HG03108 (cell line): ENCODE measurements around the gene SLAIN2.
"Not testable (repeated sequence)": the region's sequence is repeated elsewhere in the genome, so short reads cannot be mapped to it uniquely, and the experiment has no call there.

ENCODE experiments used
- ATAC-seq: cut with Tn5 transposase; IDR thresholded peaks from one replicate; pipeline ENCODE4 v1.9.1; 2021; ENCODE audit warnings: moderate library complexity; ENCODE audit not compliant: unreplicated experiment

Gene SLAIN2

DNA sequence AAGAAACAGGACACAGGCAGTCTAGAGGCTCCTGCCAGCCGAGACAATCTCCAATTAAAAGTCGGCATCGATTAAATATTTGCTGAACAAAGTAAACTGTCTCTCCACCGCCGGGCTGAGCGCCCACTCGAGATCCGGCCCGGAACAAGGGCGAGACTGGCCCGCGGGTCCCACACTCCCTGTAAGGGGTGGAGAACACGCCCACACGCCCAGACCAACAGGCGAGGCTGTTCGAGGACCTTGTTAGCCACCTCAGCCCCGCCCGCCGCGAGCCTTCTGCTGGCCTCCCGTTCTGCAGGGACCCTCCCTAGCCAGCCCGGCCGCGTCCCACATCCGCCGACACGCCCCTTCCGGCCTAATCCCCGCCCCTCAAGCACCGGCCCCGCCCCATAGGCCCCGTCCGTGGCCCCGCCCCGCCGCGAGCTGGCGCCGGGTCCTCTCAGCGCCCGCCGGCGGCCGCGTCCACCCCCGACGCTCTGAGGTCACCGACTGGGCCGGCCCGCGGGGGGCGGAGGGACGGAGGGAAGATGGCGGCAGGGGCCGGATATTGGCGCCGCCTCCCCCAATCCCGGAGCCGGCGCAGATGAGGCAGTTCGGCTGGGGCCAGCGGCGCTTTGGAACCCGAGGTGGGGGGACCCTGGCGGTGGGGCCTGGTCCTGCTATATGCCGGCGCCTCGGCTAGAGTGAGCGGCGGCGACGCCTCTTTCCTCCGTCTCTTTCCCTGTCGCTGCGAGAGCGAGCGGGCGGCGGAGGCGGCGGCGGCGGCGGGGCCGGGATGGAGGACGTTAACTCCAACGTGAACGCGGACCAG, at the start of gene SLAIN2:
SLAIN2 (plus strand) TSS at position 565 of the 811 bp plus-strand sequence; CDS start at position 776, 211 bp downstream.
- peak; percentile 91 for ATAC-seq

DNA sequence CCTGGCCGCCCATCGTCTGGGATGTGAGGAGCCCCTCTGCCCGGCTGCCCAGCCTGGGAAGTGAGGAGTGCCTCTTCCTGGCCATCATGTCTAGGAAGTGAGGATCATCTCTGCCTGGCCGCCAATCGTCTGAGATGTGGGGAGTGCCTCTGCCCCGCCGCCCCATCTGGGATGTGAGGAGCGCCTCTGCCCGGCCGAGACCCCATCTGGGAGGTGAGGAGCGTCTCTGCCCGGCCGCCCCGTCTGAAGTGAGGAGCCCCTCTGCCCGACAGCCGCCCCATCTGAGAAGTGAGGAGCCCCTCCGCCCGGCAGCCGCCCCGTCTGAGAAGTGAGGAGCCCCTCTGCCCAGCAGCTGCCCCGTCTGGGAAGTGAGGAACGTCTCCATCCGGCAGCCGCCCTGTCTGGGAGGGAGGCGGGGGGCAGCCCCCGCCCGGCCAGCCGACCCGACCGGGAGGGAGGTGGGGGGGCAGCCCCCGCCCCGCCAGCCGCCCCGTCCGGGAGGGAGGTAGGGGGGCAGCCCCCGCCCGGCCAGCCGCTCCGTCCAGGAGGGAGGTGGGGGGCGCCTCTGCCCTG, 49.0 kb upstream of the SLAIN2 start:
- ATAC-seq: not testable (repeated sequence)

- no peak for ATAC-seq
Measured at GRCh38 chr4:48295116-48295515, 46.2 kb upstream of the SLAIN2 start.

DNA sequence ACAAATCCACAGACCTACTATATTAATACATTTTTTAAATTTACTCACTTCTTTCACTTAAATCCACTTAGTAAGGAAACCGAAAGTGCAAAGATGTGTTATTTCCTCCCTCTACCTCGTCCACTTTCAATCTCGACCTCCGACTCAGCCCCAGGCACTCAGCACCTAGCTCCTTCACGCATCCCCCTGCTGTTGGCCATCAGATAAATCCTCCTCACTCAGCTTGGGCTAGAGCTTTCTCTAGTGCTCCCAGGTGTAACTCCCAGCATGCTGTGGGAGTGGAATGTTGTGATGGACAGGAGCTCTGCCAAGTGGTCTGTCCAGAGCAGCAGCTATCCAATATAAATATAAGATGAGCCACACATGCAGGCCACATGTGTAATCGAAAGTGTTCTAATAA, 45.0 kb upstream of the SLAIN2 start:
- ATAC-seq: peak; percentile 80

GRCh38 chr4:48297256-48297846, 44.0 kb upstream of the SLAIN2 start:
- ATAC-seq: no peak

DNA sequence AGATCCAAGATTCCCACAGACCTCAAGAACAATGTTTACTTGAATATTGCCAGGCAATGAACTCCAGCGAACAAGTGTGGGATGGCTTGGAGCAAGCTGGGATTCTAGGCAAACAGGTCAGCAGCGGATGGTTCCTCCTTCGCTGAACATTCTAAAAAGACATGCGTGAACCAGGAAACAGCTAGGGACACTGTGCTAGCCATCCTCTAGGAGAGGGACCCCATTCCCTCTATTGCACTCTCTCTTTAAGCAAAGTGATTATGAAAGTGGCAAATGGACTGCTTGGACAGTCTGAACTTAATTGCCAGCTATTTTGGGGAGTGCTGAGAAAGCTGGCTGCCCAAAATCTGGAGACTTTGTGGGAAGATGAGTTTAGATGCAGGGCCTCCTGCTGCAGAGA, 41.8 kb upstream of the SLAIN2 start:
- no peak for ATAC-seq

GRCh38 chr4:48300004-48300403, 41.3 kb upstream of the SLAIN2 start:
- no peak for ATAC-seq

- no peak for ATAC-seq
Measured at GRCh38 chr4:48305508-48305907, 35.8 kb upstream of the SLAIN2 start.

DNA sequence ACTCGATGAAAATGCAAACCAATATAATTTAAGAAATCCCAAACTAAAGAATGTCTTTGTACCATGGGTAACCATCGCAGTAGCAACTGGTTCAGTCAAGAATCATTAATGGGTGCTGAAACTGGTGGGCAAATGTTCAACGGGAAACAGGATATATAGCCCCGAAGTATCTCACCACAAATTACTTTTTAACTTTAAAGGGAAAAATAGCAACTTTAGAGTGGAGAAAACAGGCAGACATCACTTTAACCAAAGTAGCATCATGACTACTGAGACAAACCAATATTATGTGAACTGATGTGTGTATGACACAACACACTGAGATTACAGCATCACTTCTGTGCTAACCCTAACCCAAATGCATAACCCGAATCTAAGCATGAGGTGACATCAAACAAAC, 33.8 kb upstream of the SLAIN2 start:
- peak; percentile 70 for ATAC-seq

- ATAC-seq: no peak
Measured at GRCh38 chr4:48308901-48309300, 32.4 kb upstream of the SLAIN2 start.

GRCh38 chr4:48311896-48312295, 29.4 kb upstream of the SLAIN2 start:
- no peak for ATAC-seq

- ATAC-seq: not testable (repeated sequence)
Measured at GRCh38 chr4:48314746-48315145, 26.6 kb upstream of the SLAIN2 start.

DNA sequence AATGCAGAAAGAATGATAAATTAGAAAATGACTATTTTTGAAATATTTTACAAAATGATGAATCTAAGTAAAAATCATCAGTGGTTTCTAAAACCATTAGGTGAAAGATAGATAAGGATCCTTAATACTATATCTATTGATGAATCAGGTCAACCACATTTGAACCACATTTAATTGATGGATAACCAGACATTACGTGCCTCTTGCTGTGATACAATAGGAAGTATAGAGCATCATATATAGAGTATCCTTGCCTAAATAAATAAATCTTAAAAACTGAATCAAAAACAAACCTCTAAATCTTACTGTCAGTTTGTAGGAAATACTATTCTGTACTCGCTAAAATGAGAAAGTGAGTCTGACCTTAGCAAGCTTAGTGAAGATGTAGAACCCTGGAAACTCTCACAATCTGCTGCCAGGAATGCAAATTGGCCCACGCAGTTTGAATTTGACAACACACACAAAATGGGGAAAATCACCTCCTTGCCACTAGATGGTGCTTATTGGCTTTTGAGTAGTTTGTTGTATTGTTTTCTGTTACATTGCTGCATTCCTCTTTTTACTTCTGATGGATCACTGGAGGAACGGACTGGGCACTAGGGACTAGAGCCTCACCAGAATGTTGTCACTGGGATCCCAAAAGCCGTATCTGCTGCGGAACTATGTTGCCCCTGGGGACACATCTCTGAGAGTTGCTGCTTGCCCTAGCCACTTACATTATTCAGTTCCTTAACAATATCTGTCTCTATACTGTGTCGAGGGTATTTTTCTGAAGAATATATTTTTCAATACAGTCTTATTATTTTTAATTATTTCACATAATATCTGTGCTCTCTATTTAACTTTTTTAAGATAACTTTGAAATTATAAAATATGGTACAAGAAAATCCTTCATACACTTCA, 25.4 kb upstream of the SLAIN2 start:
- peak; percentile 38 for ATAC-seq

DNA sequence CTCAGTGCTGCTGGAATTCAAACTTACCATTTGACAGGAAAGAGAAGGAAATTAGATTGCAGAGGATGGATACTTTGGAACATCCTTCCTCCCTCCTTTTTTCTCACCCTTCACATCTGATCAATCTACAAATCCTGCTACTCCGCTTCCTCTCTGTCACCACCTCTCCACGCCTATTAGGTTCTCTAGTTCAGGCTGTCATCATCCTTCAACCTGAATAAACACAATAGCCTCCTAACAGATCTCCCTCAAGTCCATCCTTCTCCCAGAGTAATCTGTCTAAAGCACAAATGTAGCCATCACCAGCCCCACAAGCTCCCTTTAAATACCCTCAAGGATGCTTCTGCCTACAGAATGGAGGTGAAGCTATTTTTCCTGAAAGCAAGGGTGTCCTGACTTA, 20.0 kb upstream of the SLAIN2 start:
- ATAC-seq: no peak

DNA sequence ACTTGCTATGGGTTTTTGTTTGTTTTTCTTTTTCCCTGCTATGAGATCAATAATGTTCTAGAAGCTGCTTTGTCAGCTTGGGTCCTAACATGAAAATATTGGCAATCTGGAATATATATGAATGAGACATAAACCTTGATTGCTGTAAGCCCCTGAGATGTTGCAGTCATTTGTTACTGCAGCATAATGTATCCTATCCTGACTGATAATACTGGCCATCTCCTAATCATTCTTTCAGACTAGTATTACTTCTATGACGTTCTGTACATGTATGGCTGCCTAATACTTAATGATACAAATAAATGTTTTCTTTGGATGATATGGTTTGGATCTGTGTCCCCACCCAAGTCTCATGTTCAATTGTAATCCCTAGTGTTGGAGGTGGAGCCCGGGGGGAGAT, 19.3 kb upstream of the SLAIN2 start:
- no peak for ATAC-seq

GRCh38 chr4:48324281-48324680, 17.0 kb upstream of the SLAIN2 start:
- no peak for ATAC-seq

- no peak for ATAC-seq
Measured at GRCh38 chr4:48329193-48329592, 12.1 kb upstream of the SLAIN2 start.

DNA sequence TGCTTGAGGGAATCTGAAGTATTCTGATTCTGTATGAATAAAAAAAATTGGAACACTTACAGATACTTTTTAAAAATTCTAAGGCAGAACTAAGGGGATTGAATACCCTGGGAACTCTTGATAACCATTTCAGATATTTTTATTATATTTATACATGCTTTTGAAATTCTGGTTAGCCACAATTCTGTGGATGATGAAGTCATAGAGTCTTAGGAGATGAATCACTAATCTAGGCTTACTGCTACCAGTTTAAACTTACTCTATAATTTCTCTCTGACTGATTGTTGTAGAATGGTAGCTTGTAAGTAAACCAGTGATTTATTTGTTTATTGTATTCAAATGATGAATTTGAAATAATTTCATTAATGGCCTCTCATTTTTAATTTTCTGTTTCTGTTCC, 11.4 kb upstream of the SLAIN2 start:
- ATAC-seq: no peak

GRCh38 chr4:48331577-48332330, 9.6 kb upstream of the SLAIN2 start:
- no peak for ATAC-seq

GRCh38 chr4:48332661-48333060, 8.7 kb upstream of the SLAIN2 start:
- ATAC-seq: no peak
